ENCODE measurements around the gene CNIH3.

CNIH3 gene

GRCh38 chr1:224662870-224663269 is 46.8 kb downstream of the CNIH3 start:
- ATAC-seq, result no peak
- TF ChIP-seq TCF4 (CRISPR knock-in tag; IDR thresholded peaks at IDR 0.05; ENCODE audit: borderline replicate concordance), result no peak
- no peak for TF ChIP-seq ESRRG (CRISPR knock-in tag; IDR thresholded peaks at IDR 0.05)
- TF ChIP-seq BACH2 (CRISPR knock-in tag; IDR thresholded peaks at IDR 0.05; ENCODE audit: borderline replicate concordance), result no peak
- TF ChIP-seq CREB5 (CRISPR knock-in tag; IDR thresholded peaks at IDR 0.05; ENCODE audit: low read depth), result no peak
- no peak for TF ChIP-seq CSDC2 (CRISPR knock-in tag; IDR thresholded peaks at IDR 0.05)
- TF ChIP-seq ZFP30 (CRISPR knock-in tag; IDR thresholded peaks at IDR 0.05), result no peak
- no peak for TF ChIP-seq ZNF70 (CRISPR knock-in tag; IDR thresholded peaks at IDR 0.05)
- TF ChIP-seq ZNF8 (CRISPR knock-in tag; IDR thresholded peaks at IDR 0.05), result no peak
- no peak for TF ChIP-seq ARNTL (CRISPR knock-in tag; IDR thresholded peaks at IDR 0.05; ENCODE audit: borderline replicate concordance, low read depth)

GRCh38 chr1:224665016-224665415 is 48.9 kb downstream of the CNIH3 start:
- TF ChIP-seq BACH2 (CRISPR knock-in tag; IDR thresholded peaks at IDR 0.05; ENCODE audit: borderline replicate concordance), result no peak
- TF ChIP-seq CSRNP3 (CRISPR knock-in tag; IDR thresholded peaks at IDR 0.05), result no peak
- no peak for TF ChIP-seq ZFP30 (CRISPR knock-in tag; IDR thresholded peaks at IDR 0.05)
- no peak for TF ChIP-seq CREB5 (CRISPR knock-in tag; IDR thresholded peaks at IDR 0.05; ENCODE audit: low read depth)
- TF ChIP-seq GLIS3 (CRISPR knock-in tag; IDR thresholded peaks at IDR 0.05), result no peak
- TF ChIP-seq PPARA (CRISPR knock-in tag; IDR thresholded peaks at IDR 0.05; ENCODE audit: borderline replicate concordance), result no peak
- TF ChIP-seq ARNTL (CRISPR knock-in tag; IDR thresholded peaks at IDR 0.05; ENCODE audit: borderline replicate concordance, low read depth), result no peak
- no peak for ATAC-seq

- TF ChIP-seq CSDC2 (CRISPR knock-in tag; IDR thresholded peaks at IDR 0.05) (no peak), PATZ1 (CRISPR knock-in tag; IDR thresholded peaks at IDR 0.05; ENCODE audit: borderline replicate concordance) (no peak), TCF4 (CRISPR knock-in tag; IDR thresholded peaks at IDR 0.05; ENCODE audit: borderline replicate concordance) (no peak), ARNTL (CRISPR knock-in tag; IDR thresholded peaks at IDR 0.05; ENCODE audit: borderline replicate concordance, low read depth) (no peak), ZFP30 (CRISPR knock-in tag; IDR thresholded peaks at IDR 0.05) (no peak), BACH2 (CRISPR knock-in tag; IDR thresholded peaks at IDR 0.05; ENCODE audit: borderline replicate concordance) (no peak), GLIS3 (CRISPR knock-in tag; IDR thresholded peaks at IDR 0.05) (no peak), ZC3H10 (CRISPR knock-in tag; IDR thresholded peaks at IDR 0.05) (no peak)
- ATAC-seq, result no peak
These were observed 50.0 kb downstream of the CNIH3 start for GRCh38 chr1:224666078-224666477.

GRCh38 chr1:224666913-224667312 is 50.8 kb downstream of the CNIH3 start:
- no peak for ATAC-seq
- TF ChIP-seq ZFP30 (CRISPR knock-in tag; IDR thresholded peaks at IDR 0.05) (no peak), TOX (CRISPR knock-in tag; IDR thresholded peaks at IDR 0.05; ENCODE audit: borderline replicate concordance) (no peak), ZNF8 (CRISPR knock-in tag; IDR thresholded peaks at IDR 0.05) (no peak), ZFP3 (CRISPR knock-in tag; IDR thresholded peaks at IDR 0.05) (no peak), ISL1 (CRISPR knock-in tag; IDR thresholded peaks at IDR 0.05) (no peak), SNAI2 (CRISPR knock-in tag; IDR thresholded peaks at IDR 0.05) (no peak), GLIS3 (CRISPR knock-in tag; IDR thresholded peaks at IDR 0.05) (no peak), TCF4 (CRISPR knock-in tag; IDR thresholded peaks at IDR 0.05; ENCODE audit: borderline replicate concordance) (no peak), ESRRG (CRISPR knock-in tag; IDR thresholded peaks at IDR 0.05) (no peak), CSRNP3 (CRISPR knock-in tag; IDR thresholded peaks at IDR 0.05) (no peak), ZC3H10 (CRISPR knock-in tag; IDR thresholded peaks at IDR 0.05) (no peak), ARNTL (CRISPR knock-in tag; IDR thresholded peaks at IDR 0.05; ENCODE audit: borderline replicate concordance, low read depth) (no peak)

Data from SK-N-SH treated with all-trans-retinoic acid at 6 μM for 48 hours (cell line).